ENCODE measurements around the gene HECTD4. TPM values are rescaled to one million over a fixed set of nuclear protein-coding genes. Genes with fewer than 3 reads are reported as not detected.
"Not testable (repeated sequence)": the region's sequence is repeated elsewhere in the genome, so short reads cannot be mapped to it uniquely, and the experiment has no call there.

The HECTD4 gene
- total and polyA plus RNA-seq, 4 experiments from 2014 or later: 0.75 to 61.3 (median 29.3) TPM

DNA sequence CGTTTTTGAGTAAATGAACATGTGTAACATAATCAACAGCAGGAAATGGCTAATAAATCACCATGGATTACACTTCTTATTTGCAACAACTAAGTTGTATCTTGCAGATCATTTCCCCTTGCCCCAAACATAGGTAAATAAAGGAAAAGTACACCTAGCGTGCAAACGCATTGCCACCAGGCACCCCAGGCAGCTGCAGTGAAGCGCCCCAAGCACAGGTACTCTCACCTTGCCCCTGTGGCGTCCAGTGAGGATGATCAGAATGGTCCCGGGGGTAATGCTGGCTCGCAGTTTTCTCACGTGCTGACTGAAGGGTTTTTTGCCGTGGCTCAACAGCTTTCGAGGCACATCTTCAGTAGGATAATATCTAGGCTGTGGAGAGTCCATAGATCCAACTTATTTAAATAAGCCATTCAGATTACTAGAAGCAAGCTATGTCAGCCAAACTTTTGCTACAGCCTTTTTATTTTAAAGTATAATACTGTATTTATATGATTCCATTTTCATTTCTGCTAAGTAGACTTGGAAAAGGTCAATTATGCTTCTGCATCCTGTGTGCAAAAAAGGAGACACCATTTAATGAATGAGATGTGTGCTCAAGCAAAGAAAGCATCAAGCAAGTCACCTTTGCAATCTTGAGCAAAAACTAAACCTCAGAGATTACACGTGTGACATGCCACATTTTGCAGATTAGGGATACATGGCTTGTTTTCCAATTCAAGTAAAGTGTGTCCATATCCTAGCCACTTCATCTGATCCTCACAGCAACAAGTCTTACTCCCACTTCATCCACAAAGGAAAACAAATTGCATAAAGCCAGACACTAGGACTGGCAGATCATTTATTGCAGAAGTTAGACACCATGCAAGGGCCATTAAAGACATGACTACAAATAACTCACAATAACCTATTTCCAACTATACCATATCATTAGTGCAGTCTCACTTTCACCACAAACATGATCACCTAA, 24.6 kb upstream of the HECTD4 start:
- H3K27ac ChIP-seq (ENCODE audit: low read depth, low read length): peak overlapping the region; percentile 89
- Mint-ChIP-seq H3K4me1 (peaks cover 19 to 46% (median 28%) of the 10 kb centered on the region in 4 donors), H3K27ac (peak overlapping the region in 6 of 7 donors; percentile 37 to 100 (median 94)), H3K27me3 (no peaks in the 10 kb centered on the region), H3K36me3 (peaks cover 40 to 53% of the 10 kb centered on the region in 2 donors), H3K4me3 (peak overlapping the region in 5 of 8 donors; percentile 39 to 100 (median 100)), H3K9me3 (peaks cover 0 to 2% (median 0%) of the 10 kb centered on the region in 8 donors)
- CTCF ChIA-PET (ENCODE audit: partially characterized antibody): no interaction called here
- H3K9me3 ChIP-seq (ENCODE audit: control insufficient read depth in 1 of 2, low read length in 2 of 2): no peaks in the 10 kb centered on the region
- DNase-seq: no peak
- POLR2A ChIA-PET (ENCODE audit: partially characterized antibody): no interaction called here
- no peak overlapping the region for H3K4me3 ChIP-seq (ENCODE audit: low read length in 2 of 2)
- H3K27me3 ChIP-seq (ENCODE audit: insufficient read depth, low read length): no peaks in the 10 kb centered on the region
- peaks cover 39% of the 10 kb centered on the region for H3K36me3 ChIP-seq (ENCODE audit: insufficient read depth, low read length)
- peaks cover 26% of the 10 kb centered on the region for H3K4me1 ChIP-seq (ENCODE audit: insufficient read depth, low read length)
- intact Hi-C loops (cut with micrococcal nuclease): loop anchor here (10.0 kb wide), 1 partner anchor 282 kb away; the partner anchor contains the start of gene TRAFD1

DNA sequence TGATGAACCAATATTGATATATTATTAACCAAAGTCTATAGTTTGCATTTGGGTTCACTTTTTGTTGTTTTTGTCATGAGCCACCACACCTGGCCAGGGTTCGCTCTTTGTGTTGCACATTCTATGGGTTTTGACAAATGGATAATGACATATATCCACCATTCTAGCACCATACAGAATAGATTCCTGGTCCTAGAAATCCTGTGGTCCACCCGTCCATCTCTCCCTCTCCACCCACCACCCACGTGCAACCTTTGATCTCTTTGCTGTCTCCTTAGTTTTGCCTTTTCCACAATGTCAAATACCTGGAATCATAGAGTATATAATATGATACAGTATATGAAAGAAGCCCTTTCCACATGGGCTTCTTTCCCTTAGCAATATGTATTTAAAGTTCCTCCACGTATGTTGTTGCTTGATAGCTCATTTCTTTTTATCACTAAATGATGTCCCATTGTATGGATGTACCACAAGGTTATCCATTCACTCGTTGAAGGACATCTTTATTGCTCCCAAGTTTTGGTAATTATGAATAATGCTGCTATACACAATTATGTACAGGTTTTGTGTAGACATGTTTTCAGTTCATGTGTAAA, 19.8 kb upstream of the HECTD4 start:
- intact Hi-C loops (cut with micrococcal nuclease): loop anchor here (10.0 kb wide), 1 partner anchor 277 kb away; the partner anchor contains the start of gene TRAFD1
- Histone ChIP-seq H3K9me3 (ENCODE audit: control insufficient read depth in 1 of 2, low read length in 2 of 2) (no peaks in the 10 kb centered on the region), H3K4me3 (ENCODE audit: low read length in 2 of 2) (no peak overlapping the region), H3K27me3 (ENCODE audit: insufficient read depth, low read length) (no peaks in the 10 kb centered on the region), H3K36me3 (ENCODE audit: insufficient read depth, low read length) (peaks cover 26% of the 10 kb centered on the region), H3K4me1 (ENCODE audit: insufficient read depth, low read length) (peaks cover 8% of the 10 kb centered on the region), H3K27ac (ENCODE audit: low read depth, low read length) (no peak overlapping the region)
- peaks cover 2 to 14% (median 2%) of the 10 kb centered on the region in 4 donors for H3K4me1 Mint-ChIP-seq
- H3K36me3 Mint-ChIP-seq: peaks cover 23 to 27% of the 10 kb centered on the region in 2 donors
- no peaks in the 10 kb centered on the region for H3K9me3 Mint-ChIP-seq
- ChIA-PET CTCF (ENCODE audit: partially characterized antibody) (no interaction called here), POLR2A (ENCODE audit: partially characterized antibody) (interaction anchor here (1.2 kb wide), 1 partner anchor 15 kb away, joined by 8 read pairs; no protein-coding TSS in a partner anchor)
- H3K27ac Mint-ChIP-seq: peak overlapping the region in 2 of 7 donors; percentile 32 to 36
- H3K27me3 Mint-ChIP-seq: no peaks in the 10 kb centered on the region
- H3K4me3 Mint-ChIP-seq: no peak overlapping the region
- no peak for DNase-seq

DNA sequence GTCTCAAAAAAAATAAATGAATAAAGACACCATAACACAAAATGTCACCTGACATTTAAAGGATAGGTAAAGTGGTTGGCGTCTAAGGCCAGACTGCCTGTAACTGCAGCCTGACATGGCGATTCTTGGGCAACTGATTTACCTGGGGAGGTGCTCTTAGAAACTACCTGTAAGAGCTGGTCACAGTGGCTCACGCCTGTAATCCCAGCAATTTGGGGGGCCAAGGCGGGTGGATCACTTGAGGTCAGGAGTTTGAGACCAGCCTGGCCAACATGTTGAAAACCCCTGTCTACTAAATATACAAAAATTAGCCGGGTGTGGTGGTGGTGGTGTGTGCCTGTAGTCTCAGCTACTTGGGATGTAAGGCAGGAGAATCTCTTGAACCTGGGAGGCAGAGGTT, 18.8 kb upstream of the HECTD4 start:
- Histone ChIP-seq H3K4me1 (ENCODE audit: insufficient read depth, low read length) (no peaks in the 10 kb centered on the region), H3K27me3 (ENCODE audit: insufficient read depth, low read length) (no peaks in the 10 kb centered on the region), H3K4me3 (ENCODE audit: low read length in 2 of 2) (no peak overlapping the region), H3K36me3 (ENCODE audit: insufficient read depth, low read length) (peaks cover 17% of the 10 kb centered on the region), H3K9me3 (ENCODE audit: control insufficient read depth in 1 of 2, low read length in 2 of 2) (no peaks in the 10 kb centered on the region), H3K27ac (ENCODE audit: low read depth, low read length) (no peak overlapping the region)
- no peak for DNase-seq
- Mint-ChIP-seq H3K4me3 (no peak overlapping the region), H3K36me3 (peaks cover 16 to 18% of the 10 kb centered on the region in 2 donors), H3K27me3 (no peaks in the 10 kb centered on the region), H3K9me3 (no peaks in the 10 kb centered on the region), H3K27ac (no peak overlapping the region), H3K4me1 (peaks cover 0 to 5% (median 2%) of the 10 kb centered on the region in 4 donors)
- ChIA-PET POLR2A (ENCODE audit: partially characterized antibody) (no interaction called here), CTCF (ENCODE audit: partially characterized antibody) (interaction anchor here (1.4 kb wide), 1 partner anchor 10 kb away, joined by 4 read pairs; no protein-coding TSS in a partner anchor)
- intact Hi-C loops (cut with micrococcal nuclease): loop anchor here (10.0 kb wide), 1 partner anchor 276 kb away; the partner anchor contains the start of gene TRAFD1

DNA sequence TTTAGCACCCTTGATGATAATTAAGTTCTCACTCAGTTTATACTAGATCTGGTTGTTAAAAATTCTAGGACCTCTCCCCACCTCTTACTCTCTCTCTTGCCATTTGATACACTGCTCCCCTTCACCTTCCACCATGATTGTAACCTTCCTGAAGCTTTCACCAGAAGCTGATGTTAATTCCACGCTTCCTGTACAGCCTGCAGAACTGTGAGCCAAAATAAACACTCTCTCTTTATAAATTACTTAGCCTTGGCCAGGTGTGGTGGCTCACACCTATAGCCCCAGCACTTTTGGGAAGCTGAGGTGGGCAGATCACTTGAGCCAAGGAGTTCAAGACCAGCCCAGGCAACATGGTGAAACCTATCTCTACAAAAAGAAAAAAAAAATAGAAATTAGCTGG, 11.1 kb upstream of the HECTD4 start:
- Mint-ChIP-seq H3K27me3 (peaks cover 0 to 1% of the 10 kb centered on the region in 2 donors), H3K27ac (no peak overlapping the region), H3K4me3 (no peak overlapping the region), H3K9me3 (peaks cover 0 to 4% (median 0%) of the 10 kb centered on the region in 8 donors), H3K36me3 (no peaks in the 10 kb centered on the region), H3K4me1 (no peaks in the 10 kb centered on the region)
- intact Hi-C loops (cut with micrococcal nuclease): no loop called here
- H3K27ac ChIP-seq (ENCODE audit: low read depth, low read length): no peak overlapping the region
- no peak overlapping the region for H3K4me3 ChIP-seq (ENCODE audit: low read length in 2 of 2)
- H3K36me3 ChIP-seq (ENCODE audit: insufficient read depth, low read length): no peaks in the 10 kb centered on the region
- no peaks in the 10 kb centered on the region for H3K4me1 ChIP-seq (ENCODE audit: insufficient read depth, low read length)
- DNase-seq: no peak
- H3K27me3 ChIP-seq (ENCODE audit: insufficient read depth, low read length): no peaks in the 10 kb centered on the region
- CTCF ChIA-PET (ENCODE audit: partially characterized antibody): interaction anchor here (1.0 kb wide), 1 partner anchor 17 kb away, joined by 3 read pairs; no protein-coding TSS in a partner anchor
- POLR2A ChIA-PET (ENCODE audit: partially characterized antibody): no interaction called here
- H3K9me3 ChIP-seq (ENCODE audit: control insufficient read depth in 1 of 2, low read length in 2 of 2): no peaks in the 10 kb centered on the region

DNA sequence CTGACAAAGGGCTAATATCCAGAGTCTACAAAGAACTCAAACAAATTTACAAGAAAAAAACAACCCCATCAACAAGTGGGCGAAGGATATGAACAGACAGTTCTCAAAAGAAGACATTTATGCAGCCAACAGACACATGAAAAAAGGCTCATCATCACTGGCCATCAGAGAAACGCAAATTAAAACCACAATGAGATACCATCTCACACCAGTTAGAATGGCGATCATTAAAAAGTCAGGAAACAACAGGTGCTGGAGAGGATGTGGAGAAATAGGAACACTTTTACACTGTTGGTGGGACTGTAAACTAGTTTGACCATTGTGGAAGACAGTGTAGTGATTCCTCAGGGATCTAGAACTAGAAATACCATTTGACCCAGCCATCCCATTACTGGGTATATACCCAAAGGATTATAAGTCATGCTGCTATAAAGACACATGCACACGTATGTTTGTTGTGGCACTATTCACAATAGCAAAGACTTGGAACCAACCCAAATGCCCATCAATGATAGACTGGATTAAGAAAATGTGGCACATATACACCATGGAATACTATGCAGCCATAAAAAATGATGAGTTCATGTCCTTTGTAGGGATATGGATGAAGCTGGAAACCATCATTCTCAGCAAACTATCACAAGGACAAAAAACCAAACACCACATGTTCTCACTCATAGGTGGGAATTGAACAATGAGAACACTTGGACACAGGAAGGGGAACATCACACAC, 7.9 kb upstream of the HECTD4 start:
- H3K4me3 ChIP-seq (ENCODE audit: low read length in 2 of 2); H3K36me3 Mint-ChIP-seq; H3K4me1 ChIP-seq (ENCODE audit: insufficient read depth, low read length); H3K27me3 ChIP-seq (ENCODE audit: insufficient read depth, low read length); H3K9me3 ChIP-seq (ENCODE audit: control insufficient read depth in 1 of 2, low read length in 2 of 2); H3K4me1 Mint-ChIP-seq; H3K9me3 Mint-ChIP-seq; H3K36me3 ChIP-seq (ENCODE audit: insufficient read depth, low read length); H3K4me3 Mint-ChIP-seq; POLR2A ChIA-PET (ENCODE audit: partially characterized antibody); H3K27ac ChIP-seq (ENCODE audit: low read depth, low read length); H3K27ac Mint-ChIP-seq; DNase-seq; H3K27me3 Mint-ChIP-seq: not testable (repeated sequence)
- intact Hi-C loops (cut with micrococcal nuclease): loop anchor here (5.0 to 10.0 kb wide), 2 partner anchors 285 to 378 kb away; partner anchors contain the start of genes ERP29, NAA25 and TMEM116
- CTCF ChIA-PET (ENCODE audit: partially characterized antibody): interaction anchor here (0.7 to 4.3 kb wide), 2 partner anchors 24 to 193 kb away, joined by 3 to 65 read pairs; no protein-coding TSS in a partner anchor

DNA sequence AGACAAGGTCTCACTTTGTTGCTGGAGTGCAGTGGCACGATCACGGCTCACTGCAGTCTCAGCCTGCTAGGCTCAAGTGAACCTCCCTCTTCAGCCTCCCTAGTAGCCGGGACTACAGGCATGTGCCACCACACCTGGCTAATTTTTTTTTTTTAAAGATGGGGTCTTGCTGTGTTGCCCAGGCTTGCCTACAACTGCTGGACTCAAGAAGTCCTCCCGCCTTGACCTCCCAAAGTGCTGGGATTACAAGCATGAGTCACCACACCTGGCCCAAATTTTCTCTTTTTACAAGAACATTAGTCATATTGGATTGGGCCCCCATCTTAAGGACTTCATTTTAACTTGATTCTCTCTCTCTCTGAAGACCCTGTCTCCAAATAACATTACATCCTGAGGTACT, 7.0 kb upstream of the HECTD4 start:
- H3K4me3 Mint-ChIP-seq: peak overlapping the region in 1 of 8 donors; percentile 43
- Histone ChIP-seq H3K27ac (ENCODE audit: low read depth, low read length) (no peak overlapping the region), H3K4me3 (ENCODE audit: low read length in 2 of 2) (no peak overlapping the region), H3K27me3 (ENCODE audit: insufficient read depth, low read length) (no peaks in the 10 kb centered on the region), H3K36me3 (ENCODE audit: insufficient read depth, low read length) (no peaks in the 10 kb centered on the region), H3K4me1 (ENCODE audit: insufficient read depth, low read length) (no peaks in the 10 kb centered on the region), H3K9me3 (ENCODE audit: control insufficient read depth in 1 of 2, low read length in 2 of 2) (no peaks in the 10 kb centered on the region)
- H3K27ac Mint-ChIP-seq: no peak overlapping the region
- peaks cover 3 to 6% (median 5%) of the 10 kb centered on the region in 4 donors for H3K4me1 Mint-ChIP-seq
- no peaks in the 10 kb centered on the region for H3K36me3 Mint-ChIP-seq
- CTCF ChIA-PET (ENCODE audit: partially characterized antibody): interaction anchor here (0.7 to 4.3 kb wide), 3 partner anchors 10 to 192 kb away, joined by 3 to 65 read pairs (median 4); no protein-coding TSS in a partner anchor
- no peak for DNase-seq
- H3K27me3 Mint-ChIP-seq: peaks cover 0 to 3% of the 10 kb centered on the region in 2 donors
- POLR2A ChIA-PET (ENCODE audit: partially characterized antibody): no interaction called here
- intact Hi-C loops (cut with micrococcal nuclease): loop anchor here (5.0 to 10.0 kb wide), 2 partner anchors 284 to 377 kb away; partner anchors contain the start of genes ERP29, NAA25 and TMEM116
- H3K9me3 Mint-ChIP-seq: no peaks in the 10 kb centered on the region

All from CD4-positive, alpha-beta memory T cell (primary cell).